Esophagus muscularis mucosa (tissue), 4 donors: ENCODE data around the gene MIPOL1.

ENCODE experiments used
- CTCF ChIP-seq, 3 experiments: fragments of 200-600 bp in 2 of 3; fragments of 450-650 bp in 1 of 3; sonication (generic) in 2 of 3; IDR thresholded peaks; one replicate each; pipeline ENCODE4 v1.5.1; 2017 to 2019; ENCODE audit warnings: antibody characterized with exemption in 3 of 3, mild to moderate bottlenecking in 2 of 3, moderate library complexity in 1 of 3
- EP300 ChIP-seq: sonication (generic); formaldehyde crosslinking; IDR thresholded peaks from one replicate; pipeline ENCODE4 v1.6.1; 2017; ENCODE audit warnings: antibody characterized with exemption
- POLR2A ChIP-seq: fragments of 450-650 bp; IDR thresholded peaks from one replicate; pipeline ENCODE4 v1.6.1; 2017; ENCODE audit warnings: antibody characterized with exemption, moderate library complexity, mild to moderate bottlenecking, low read depth

- TF ChIP-seq EP300 (no peak), CTCF (IDR thresholded peaks at IDR 0.05) (no peak), POLR2A (no peak)
Observed at GRCh38 chr14:37274652-37275051, 76.9 kb downstream of the MIPOL1 start.
